ENCODE measurements around the gene CCNF.
"Not testable (repeated sequence)": the region's sequence is repeated elsewhere in the genome, so short reads cannot be mapped to it uniquely, and the experiment has no call there.

CCNF gene

GRCh38 chr16:2472885-2473445, 43.7 kb downstream of the CCNF start:
- DNase-seq, result no peak

- DNase-seq, result peak in 1 of 2 experiments; percentile 31
These were observed 44.2 kb downstream of the CCNF start for GRCh38 chr16:2473446-2473926.

GRCh38 chr16:2473999-2474876, 45.0 kb downstream of the CCNF start:
- peak in 1 of 2 experiments; percentile 44 for DNase-seq

GRCh38 chr16:2474877-2475412, 45.7 kb downstream of the CCNF start, which contains the start of gene TBC1D24:
TBC1D24 (plus strand) TSS chr16:2475127; CDS start chr16:2496149, 21,022 bp downstream.
- DNase-seq, result peak in 1 of 2 experiments; percentile 91

- no peak for DNase-seq
These were observed 46.4 kb downstream of the CCNF start for GRCh38 chr16:2475413-2476344.

GRCh38 chr16:2476345-2476720, 47.1 kb downstream of the CCNF start:
- DNase-seq, result no peak

GRCh38 chr16:2476741-2477140, 47.5 kb downstream of the CCNF start:
- DNase-seq, result no peak

- no peak for DNase-seq
These were observed 48.1 kb downstream of the CCNF start for GRCh38 chr16:2477327-2477726.

GRCh38 chr16:2478279-2478678, 49.0 kb downstream of the CCNF start:
- peak in 1 of 2 experiments; percentile 62 for DNase-seq

- DNase-seq, result not testable (repeated sequence)
These were observed 50.7 kb downstream of the CCNF start for GRCh38 chr16:2479996-2480395.

GRCh38 chr16:2480948-2481347, 51.7 kb downstream of the CCNF start:
- DNase-seq, result no peak

- no peak for DNase-seq
These were observed 52.4 kb downstream of the CCNF start for GRCh38 chr16:2481676-2482075.

GRCh38 chr16:2482249-2482648, 53.0 kb downstream of the CCNF start:
- no peak for DNase-seq

GRCh38 chr16:2482708-2483534, 53.7 kb downstream of the CCNF start:
- DNase-seq, result peak; percentile 37 to 81

- DNase-seq, result no peak
These were observed 55.0 kb downstream of the CCNF start for GRCh38 chr16:2483939-2484897.

- no peak for DNase-seq
These were observed 55.8 kb downstream of the CCNF start for GRCh38 chr16:2484898-2485508.

GRCh38 chr16:2485811-2486507, 56.7 kb downstream of the CCNF start:
- DNase-seq, result no peak

GRCh38 chr16:2486645-2487516, 57.6 kb downstream of the CCNF start:
- no peak for DNase-seq

GRCh38 chr16:2487517-2487842, 58.2 kb downstream of the CCNF start:
- no peak for DNase-seq

All from NCI-H446 (cell line).